Transverse colon (tissue), 4 donors: ENCODE results near the gene CRKL. TPM values are rescaled to one million over a fixed set of nuclear protein-coding genes. Genes with fewer than 3 reads are reported as not detected.

ENCODE experiments used
- DNase-seq: peaks from one replicate; pipeline ENCODE4 v3.0.0-alpha.2; 2019
- H3K27ac ChIP-seq, 4 donors: fragments of 200-600 bp; sonication (generic); 2 replicates each; pipeline ENCODE4 v1.5.1; 2016 to 2018; ENCODE audit warnings: inconsistent platforms in 4 of 4
- H3K27me3 ChIP-seq: fragments of 200-600 bp; sonication (generic); 2 replicates; pipeline ENCODE4 v1.5.1; 2017; ENCODE audit warnings: inconsistent platforms
- H3K36me3 ChIP-seq, 4 donors: fragments of 200-600 bp; sonication (generic); 2 replicates each; pipeline ENCODE4 v1.5.1; 2017 to 2019; ENCODE audit warnings: inconsistent platforms in 4 of 4
- H3K4me1 ChIP-seq, 4 donors: fragments of 200-600 bp; sonication (generic); 2 replicates each; pipeline ENCODE4 v1.5.1; 2017 to 2020; ENCODE audit warnings: inconsistent platforms in 4 of 4
- H3K4me3 ChIP-seq, 4 donors: fragments of 200-600 bp; sonication (generic); 1 replicate in 1 of 4; 2 replicates in 3 of 4; pipeline versions ENCODE4 v1.5.1 to v1.6.1; 2017 to 2019; ENCODE audit warnings: inconsistent platforms in 4 of 4
- H3K9me3 ChIP-seq, 2 donors: fragments of 200-600 bp; sonication (generic); 2 replicates each; pipeline ENCODE4 v1.5.1; 2017 to 2019; ENCODE audit warnings: inconsistent platforms in 2 of 2
- CTCF ChIP-seq, 5 experiments: fragments of 200-600 bp in 3 of 5; fragments of 450-650 bp in 2 of 5; sonication (generic) in 3 of 5; IDR thresholded peaks; 1 replicate in 2 of 5; 2 replicates in 3 of 5; pipeline ENCODE4 v1.5.1; 2016 to 2017; ENCODE audit warnings: antibody characterized with exemption in 5 of 5, inconsistent platforms in 3 of 5, mild to moderate bottlenecking in 2 of 5, moderate library complexity in 1 of 5
- EP300 ChIP-seq: sonication (generic); formaldehyde crosslinking; IDR thresholded peaks from one replicate; pipeline ENCODE4 v1.6.1; 2017; ENCODE audit warnings: antibody characterized with exemption, low read depth
- POLR2A ChIP-seq: fragments of 450-650 bp; IDR thresholded peaks from one replicate; pipeline ENCODE4 v1.6.1; 2016; ENCODE audit warnings: antibody characterized with exemption, mild to moderate bottlenecking, moderate library complexity
- POLR2AphosphoS5 ChIP-seq, 3 donors: sonication (generic); formaldehyde crosslinking; IDR thresholded peaks; one replicate each; pipeline ENCODE4 v1.6.1; 2016; ENCODE audit warnings: antibody characterized with exemption in 3 of 3
- WGBS, 2 donors: methylation state at CpG; one replicate each; pipeline ENCODE4 v1.1.5; 2018; ENCODE audit warnings: low coverage in 1 of 2; 5-methylcytosine and 5-hydroxymethylcytosine counted together
- in situ Hi-C, 4 donors: fragments of 200-750 bp; cut with MboI; loops; one replicate each; pipeline versions ENCODE4 v1.15.0 to v1.15.1; 2017; ENCODE audit warnings: low sequenced_read_pairs in 3 of 4, low pct_ligation_motif_present in 1 of 4, low pct_unique_long_range_greater_than_20kb in 1 of 4
- intact Hi-C: fragments of 100-400 bp; cut with DNase I; formaldehyde crosslinking; loops from one replicate; pipeline ENCODE4 v1.15.1; 2023; ENCODE audit warnings: low total_unique reads
- total RNA-seq, 4 donors: library from RNA; depleted of rRNA; stranded (reverse); fragments of >200 nt; gene quantifications; one replicate each; pipeline ENCODE4 v1.1.0, GENCODE V29; 2016

Gene CRKL
- total RNA-seq, 4 donors from 2014 or later, result 37.0 to 56.7 (median 48.6) TPM

DNA sequence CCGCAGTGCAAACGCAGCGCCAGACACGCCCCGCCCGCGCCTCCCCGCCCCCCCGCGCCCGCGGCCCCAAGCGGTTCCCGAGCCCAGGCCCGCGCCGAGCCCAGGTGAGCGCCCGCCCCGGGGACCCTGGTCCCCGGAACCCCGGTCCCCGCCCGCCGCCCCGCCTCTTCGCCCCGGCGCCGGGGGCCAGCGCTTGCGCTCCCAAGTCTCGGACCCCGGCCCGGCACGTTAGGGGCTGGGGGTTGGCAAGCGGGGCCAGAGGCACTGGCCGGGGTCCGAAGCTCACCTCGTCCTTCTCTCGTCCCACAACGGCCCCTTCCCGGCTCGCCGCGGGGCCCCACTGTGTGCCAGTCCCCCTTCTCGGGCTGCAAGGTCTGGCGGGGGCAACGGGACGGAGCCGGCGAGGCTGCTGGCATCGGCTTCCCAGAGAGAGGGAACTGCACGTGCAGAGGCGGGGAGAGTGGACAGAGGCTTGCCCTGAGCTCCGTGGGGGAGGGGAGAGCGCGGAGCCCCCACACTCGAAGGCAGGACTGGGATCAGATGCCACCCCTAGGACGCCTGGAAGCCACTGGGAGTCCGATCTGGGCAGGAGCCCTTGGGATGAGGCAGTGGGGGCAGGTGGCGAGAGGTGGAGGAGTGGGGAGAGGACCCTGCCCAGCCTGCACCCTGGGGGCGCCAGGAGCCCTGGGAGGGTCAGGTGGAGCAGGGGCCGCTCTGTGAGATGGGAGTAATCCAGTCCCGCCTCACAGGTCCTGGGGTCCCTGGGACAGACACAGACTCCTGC, 48.1 kb downstream of the CRKL start:
- no peaks in the 10 kb centered on the region for H3K9me3 ChIP-seq
- intact Hi-C loops (no loop called here), in situ Hi-C loops (loop anchor here in 1 of 4 donors (25.0 kb wide), 1 partner anchor 97 kb away; no protein-coding TSS in a partner anchor)
- TF ChIP-seq POLR2A, result no peak
- TF ChIP-seq CTCF (IDR thresholded peaks at IDR 0.05), result peak in 1 of 5 experiments; percentile 5
- TF ChIP-seq POLR2AphosphoS5 (IDR thresholded peaks at IDR 0.05), result no peak
- TF ChIP-seq EP300, result no peak
- peaks cover 10 to 50% (median 46%) of the 10 kb centered on the region in 4 donors for H3K4me1 ChIP-seq
- H3K4me3 ChIP-seq, result peak overlapping the region; percentile 13 to 62 (median 54)
- peak overlapping the region; percentile 84 to 94 (median 91) for H3K27ac ChIP-seq
- 14% methylated on average over 27 of the region's 65 CpGs; no CpG with 5 or more reads in 1 of the 2 donors for WGBS, 2 donors
- peak; percentile 51 for DNase-seq
- H3K27me3 ChIP-seq, result peaks cover 14% of the 10 kb centered on the region
- no peaks in the 10 kb centered on the region for H3K36me3 ChIP-seq

DNA sequence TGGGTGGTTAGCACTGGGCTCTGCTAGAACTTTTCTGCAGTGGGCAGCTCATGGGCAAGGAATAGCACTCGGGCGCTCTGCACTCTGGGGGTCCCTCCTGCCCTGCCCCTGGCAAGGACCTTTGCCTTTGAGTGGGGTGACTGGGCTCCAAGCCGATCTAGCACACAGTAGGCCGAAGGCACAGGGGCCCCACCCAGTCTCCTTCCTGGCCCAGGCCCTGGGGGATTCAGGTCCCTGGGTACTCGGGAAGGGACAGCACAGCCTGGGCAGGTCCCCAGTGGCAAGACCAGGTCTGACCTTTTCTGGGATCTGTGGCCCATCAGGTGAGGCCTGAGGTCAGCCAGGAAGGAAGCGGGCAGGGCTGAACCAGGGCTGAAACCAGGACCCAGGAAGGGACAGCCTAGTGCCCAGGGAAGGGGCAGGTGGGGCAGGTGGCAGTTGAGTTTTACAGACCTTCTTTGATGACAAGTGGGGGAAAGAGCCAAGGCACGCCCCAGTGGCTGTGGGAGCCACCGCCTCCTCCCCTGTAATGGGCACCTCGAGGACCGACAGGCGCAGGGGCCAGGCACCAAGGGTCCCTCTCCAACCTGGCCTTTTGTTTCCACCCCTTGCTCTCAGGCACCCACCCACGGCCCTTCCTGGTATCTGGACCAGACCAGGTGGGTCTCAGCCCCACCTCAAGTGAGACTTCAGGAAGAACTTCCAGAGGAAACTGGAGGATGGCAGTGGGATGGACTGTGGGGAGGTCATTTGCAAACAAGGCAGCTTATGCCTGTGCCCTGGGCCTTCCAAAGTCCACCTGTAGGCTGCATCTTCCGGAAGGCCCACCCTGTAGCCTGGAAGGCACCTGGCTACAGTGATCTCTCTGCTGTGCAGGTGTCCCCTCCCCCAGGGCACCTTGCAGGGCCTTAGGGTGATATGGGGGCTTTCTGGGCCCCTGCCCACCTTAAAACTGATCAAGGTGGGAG, 49.0 kb downstream of the CRKL start:
- peaks cover 10 to 50% (median 46%) of the 10 kb centered on the region in 4 donors for H3K4me1 ChIP-seq
- peaks cover 14% of the 10 kb centered on the region for H3K27me3 ChIP-seq
- WGBS, 2 donors, result 40% methylated on average over 10 of the region's 13 CpGs; no CpG with 5 or more reads in 1 of the 2 donors
- H3K9me3 ChIP-seq, result no peaks in the 10 kb centered on the region
- H3K4me3 ChIP-seq, result peak overlapping the region in 3 of 4 donors; percentile 52 to 62 (median 55)
- TF ChIP-seq POLR2AphosphoS5 (IDR thresholded peaks at IDR 0.05) (peak in 2 of 3 donors; percentile 30 to 51), CTCF (IDR thresholded peaks at IDR 0.05) (peak in 1 of 5 experiments; percentile 22), EP300 (peak; percentile 63), POLR2A (peak; percentile 43)
- intact Hi-C loops (no loop called here), in situ Hi-C loops (loop anchor here in 1 of 4 donors (25.0 kb wide), 1 partner anchor 96 kb away; no protein-coding TSS in a partner anchor)
- DNase-seq, result peak; percentile 85
- peak overlapping the region; percentile 84 to 94 (median 91) for H3K27ac ChIP-seq
- no peaks in the 10 kb centered on the region for H3K36me3 ChIP-seq

DNA sequence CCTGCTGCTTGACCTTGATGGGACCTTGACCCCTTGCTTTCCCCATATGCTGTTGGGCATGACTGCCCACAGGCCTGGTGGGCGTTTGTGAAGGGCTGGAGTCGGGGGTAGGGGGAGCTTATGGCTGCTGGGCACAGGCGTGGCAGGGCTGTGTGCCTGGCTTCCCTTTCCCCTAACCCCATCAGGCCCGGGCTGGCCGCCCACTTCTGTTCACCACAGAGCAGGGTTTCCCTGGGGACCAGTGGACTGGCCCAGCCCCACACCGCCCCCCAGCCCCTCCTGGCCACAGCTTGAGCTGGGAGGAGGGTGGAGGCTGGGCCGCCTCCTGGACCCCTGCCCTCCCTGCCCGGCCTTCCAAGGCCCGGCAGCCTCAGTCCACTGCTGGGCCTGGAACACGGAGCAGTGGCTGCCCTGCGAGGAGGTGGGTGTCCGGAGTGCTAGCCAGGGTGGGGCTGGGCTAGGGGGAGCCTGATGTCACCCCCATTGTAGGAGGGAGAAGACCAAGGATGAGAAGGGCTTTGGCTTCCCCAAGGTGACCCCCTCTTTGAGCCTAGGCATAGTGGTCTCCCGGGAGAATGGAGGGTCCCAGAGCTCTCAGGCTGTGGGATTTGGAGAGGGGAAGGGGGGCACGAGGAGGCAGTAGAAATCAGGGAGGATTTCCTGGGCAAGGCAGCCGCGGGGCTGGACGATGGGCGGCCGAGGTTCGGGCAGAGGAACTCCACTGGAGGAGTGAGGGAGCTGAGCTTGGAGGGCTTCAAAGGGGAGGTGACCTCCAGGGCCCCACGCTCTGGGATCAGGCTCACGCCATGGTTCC, 49.9 kb downstream of the CRKL start, which contains the start of gene AIFM3:
TSS of gene AIFM3 (plus strand) at position 373 of the 814 bp plus-strand sequence. CDS start 690 bp downstream, outside the sequence.
- WGBS, 2 donors, result 55% methylated on average over 18 of the region's 22 CpGs; no CpG with 5 or more reads in 1 of the 2 donors
- Histone ChIP-seq H3K4me1 (peaks cover 10 to 46% (median 44%) of the 10 kb centered on the region in 4 donors), H3K36me3 (no peaks in the 10 kb centered on the region), H3K27ac (peak within 1 kb of the TSS; percentile 84 to 94 (median 91)), H3K27me3 (peaks cover 14% of the 10 kb centered on the region), H3K4me3 (peak within 1 kb of the TSS in 1 of 4 donors; percentile 3), H3K9me3 (no peaks in the 10 kb centered on the region)
- in situ Hi-C loops, result loop anchor here in 1 of 4 donors (25.0 kb wide), 1 partner anchor 95 kb away; no protein-coding TSS in a partner anchor
- TF ChIP-seq EP300, result no peak
- no peak for TF ChIP-seq POLR2A
- no peak for TF ChIP-seq POLR2AphosphoS5 (IDR thresholded peaks at IDR 0.05)
- TF ChIP-seq CTCF (IDR thresholded peaks at IDR 0.05), result no peak
- intact Hi-C loops, result no loop called here
- DNase-seq, result no peak
